Cardiac muscle cell (in vitro differentiated cells and primary cell): ENCODE results near the gene KRTAP1-3. TPM values are rescaled to one million over a fixed set of nuclear protein-coding genes. Genes with fewer than 3 reads are reported as not detected.
"Not testable (repeated sequence)": the region's sequence is repeated elsewhere in the genome, so short reads cannot be mapped to it uniquely, and the experiment has no call there.

Experiments
- DNase-seq, 2 donors: peaks; one replicate each; pipeline versions ENCODE4 v3.0.0 to v3.0.0-alpha.2; 2010 to 2017; ENCODE audit warnings: low read depth in 1 of 2, low spot score in 1 of 2
- H3K27ac ChIP-seq: fragments of 200-600 bp; sonication (generic); 2 replicates; pipeline ENCODE4 v1.5.1; 2016
- H3K27me3 ChIP-seq: fragments of 200-600 bp; sonication (generic); 2 replicates; pipeline ENCODE4 v1.6.0; 2016; ENCODE audit warnings: control low read depth
- H3K36me3 ChIP-seq: fragments of 200-600 bp; sonication (generic); 2 replicates; pipeline ENCODE4 v1.5.1; 2016; ENCODE audit warnings: control low read depth
- H3K4me1 ChIP-seq: fragments of 200-600 bp; sonication (generic); 2 replicates; pipeline ENCODE4 v1.8.1; 2017; ENCODE audit warnings: low read depth, mild to moderate bottlenecking, mixed run types
- H3K4me3 ChIP-seq: fragments of 200-600 bp; sonication (generic); 2 replicates; pipeline ENCODE4 v1.5.1; 2016; ENCODE audit warnings: mild to moderate bottlenecking
- H3K9me3 ChIP-seq: fragments of 200-600 bp; sonication (generic); 2 replicates; pipeline ENCODE4 v1.5.1; 2017; ENCODE audit warnings: low read depth, mild to moderate bottlenecking, control low read depth
- polyA plus RNA-seq: library from polyadenylated mRNA; unstranded; fragments of >200 nt; fragmentation: Nextera tagmentation; extraction: Ambion mirVana; gene quantifications from 2 replicates; pipeline ENCODE4 v1.2.1, GENCODE V29; 2016
- total RNA-seq: library from RNA; depleted of rRNA; stranded (reverse); fragments of >200 nt; gene quantifications from 2 replicates; pipeline ENCODE4 v1.2.3, GENCODE V29; 2016
- TF ChIP-seq, protein P1 (sequence below): IDR thresholded peaks from 2 replicates; pipeline ENCODE4 v1.5.1; 2012; ENCODE audit warnings: low read depth, mild to moderate bottlenecking, low read length

KRTAP1-3 gene, protein sequence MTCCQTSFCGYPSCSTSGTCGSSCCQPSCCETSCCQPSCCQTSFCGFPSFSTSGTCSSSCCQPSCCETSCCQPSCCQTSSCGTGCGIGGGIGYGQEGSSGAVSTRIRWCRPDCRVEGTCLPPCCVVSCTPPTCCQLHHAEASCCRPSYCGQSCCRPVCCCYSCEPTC
- not detected in 2 replicates for total RNA-seq
- polyA plus RNA-seq, result not detected in 2 replicates

DNA sequence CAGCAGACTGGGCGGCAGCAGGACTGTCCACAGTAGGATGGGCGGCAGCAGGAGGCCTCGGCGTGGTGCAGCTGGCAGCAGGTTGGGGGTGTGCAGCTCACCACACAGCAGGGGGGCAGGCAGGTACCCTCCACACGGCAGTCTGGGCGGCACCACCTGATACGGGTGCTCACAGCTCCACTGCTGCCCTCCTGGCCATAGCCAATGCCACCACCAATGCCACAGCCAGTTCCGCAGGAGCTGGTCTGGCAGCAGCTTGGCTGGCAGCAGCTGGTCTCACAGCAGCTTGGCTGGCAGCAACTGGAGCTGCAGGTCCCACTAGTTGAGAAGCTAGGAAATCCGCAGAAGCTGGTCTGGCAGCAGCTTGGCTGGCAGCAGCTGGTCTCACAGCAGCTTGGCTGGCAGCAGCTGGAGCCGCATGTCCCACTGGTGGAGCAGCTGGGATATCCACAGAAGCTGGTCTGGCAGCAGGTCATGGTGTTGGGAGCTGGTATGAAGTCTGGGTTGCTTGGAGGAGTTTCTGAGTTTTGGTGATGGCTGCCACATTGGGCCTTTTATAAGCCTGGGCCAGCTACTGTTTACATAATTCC, at the start of gene KRTAP1-3:
KRTAP1-3 (minus strand) TSS at position 529 of the 590 bp plus-strand sequence; CDS start at position 476, 53 bp downstream.
- H3K9me3 ChIP-seq, DNase-seq, H3K4me3 ChIP-seq, H3K27me3 ChIP-seq, H3K4me1 ChIP-seq, H3K36me3 ChIP-seq, H3K27ac ChIP-seq: not testable (repeated sequence)

DNA sequence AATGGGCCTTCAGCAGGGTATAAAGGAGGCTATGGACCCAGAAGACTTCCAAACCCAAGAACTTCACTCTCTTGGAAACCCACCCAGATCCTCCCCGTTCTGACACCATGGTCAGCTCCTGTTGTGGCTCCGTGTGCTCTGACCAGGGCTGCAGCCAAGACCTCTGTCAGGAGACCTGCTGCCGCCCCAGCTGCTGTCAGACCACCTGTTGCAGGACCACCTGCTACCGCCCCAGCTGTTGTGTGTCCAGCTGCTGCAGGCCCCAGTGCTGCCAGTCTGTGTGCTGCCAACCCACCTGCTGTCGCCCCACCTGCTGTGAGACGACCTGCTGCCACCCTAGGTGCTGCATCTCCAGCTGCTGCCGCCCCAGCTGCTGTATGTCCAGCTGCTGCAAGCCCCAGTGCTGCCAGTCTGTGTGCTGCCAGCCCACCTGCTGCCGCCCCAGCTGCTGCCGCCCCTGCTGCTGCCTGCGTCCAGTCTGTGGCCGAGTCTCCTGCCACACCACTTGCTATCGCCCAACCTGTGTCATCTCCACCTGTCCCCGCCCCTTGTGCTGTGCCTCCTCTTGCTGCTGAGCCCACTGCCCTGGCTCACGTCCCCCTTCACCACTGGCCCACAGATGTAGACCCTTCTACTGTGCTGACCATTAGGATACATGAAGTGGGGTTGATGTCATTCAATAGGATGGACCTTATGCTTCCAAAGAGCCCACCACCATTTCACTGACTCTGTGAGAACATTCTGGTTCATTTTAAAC, 49.6 kb upstream of the KRTAP1-3 start, which contains the start of gene KRTAP4-7:
KRTAP4-7 (plus strand) TSS at position 51 of the 757 bp plus-strand sequence; CDS start at position 108, 57 bp downstream.
- H3K9me3 ChIP-seq, H3K4me1 ChIP-seq, H3K36me3 ChIP-seq, H3K27me3 ChIP-seq, H3K27ac ChIP-seq, DNase-seq, H3K4me3 ChIP-seq: not testable (repeated sequence)

DNA sequence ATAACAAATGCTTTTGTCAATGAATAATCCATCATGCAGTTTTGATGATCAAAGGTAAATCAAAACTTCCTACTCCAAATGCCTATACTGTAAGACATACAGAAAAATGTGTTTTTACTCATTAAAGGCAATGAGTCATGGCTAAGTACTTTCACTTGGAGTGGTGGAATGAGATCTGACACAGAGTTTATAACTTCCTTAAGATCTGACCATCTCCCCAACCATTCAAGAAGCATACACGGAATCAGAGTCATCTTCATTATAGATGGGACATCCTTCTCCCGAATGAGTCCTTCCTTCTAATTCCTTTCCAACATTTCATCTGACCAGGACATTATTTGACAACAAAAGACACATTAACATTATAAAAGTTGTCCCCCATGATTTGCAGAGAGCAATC, 48.8 kb upstream of the KRTAP1-3 start:
- not testable (repeated sequence) for H3K4me3 ChIP-seq, DNase-seq, H3K27me3 ChIP-seq, H3K4me1 ChIP-seq, H3K9me3 ChIP-seq, H3K27ac ChIP-seq, H3K36me3 ChIP-seq

DNA sequence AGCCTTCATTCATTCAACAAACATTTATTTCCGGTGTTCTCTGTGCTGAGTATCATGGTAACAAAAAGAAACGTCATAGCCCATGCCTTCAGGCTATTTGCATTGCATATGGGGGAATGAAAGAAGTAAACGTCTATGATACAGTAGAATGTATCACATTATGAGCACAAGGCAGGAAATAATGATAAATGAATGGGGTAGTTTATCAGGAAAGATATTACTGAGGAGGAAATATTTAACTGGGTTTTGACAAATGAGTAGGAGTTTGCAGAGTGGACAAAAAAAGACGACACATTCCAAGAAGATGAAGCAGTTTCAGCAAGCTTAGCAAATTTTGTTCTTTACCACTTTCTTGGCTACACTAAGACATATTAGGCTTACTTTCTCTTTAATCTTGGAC, 48.0 kb upstream of the KRTAP1-3 start:
- Histone ChIP-seq H3K27me3 (no peaks in the 10 kb centered on the region), H3K4me3 (no peak overlapping the region), H3K9me3 (peaks cover 3% of the 10 kb centered on the region), H3K4me1 (no peaks in the 10 kb centered on the region), H3K36me3 (no peaks in the 10 kb centered on the region), H3K27ac (no peak overlapping the region)
- DNase-seq, result no peak
- TF ChIP-seq, protein P1, sequence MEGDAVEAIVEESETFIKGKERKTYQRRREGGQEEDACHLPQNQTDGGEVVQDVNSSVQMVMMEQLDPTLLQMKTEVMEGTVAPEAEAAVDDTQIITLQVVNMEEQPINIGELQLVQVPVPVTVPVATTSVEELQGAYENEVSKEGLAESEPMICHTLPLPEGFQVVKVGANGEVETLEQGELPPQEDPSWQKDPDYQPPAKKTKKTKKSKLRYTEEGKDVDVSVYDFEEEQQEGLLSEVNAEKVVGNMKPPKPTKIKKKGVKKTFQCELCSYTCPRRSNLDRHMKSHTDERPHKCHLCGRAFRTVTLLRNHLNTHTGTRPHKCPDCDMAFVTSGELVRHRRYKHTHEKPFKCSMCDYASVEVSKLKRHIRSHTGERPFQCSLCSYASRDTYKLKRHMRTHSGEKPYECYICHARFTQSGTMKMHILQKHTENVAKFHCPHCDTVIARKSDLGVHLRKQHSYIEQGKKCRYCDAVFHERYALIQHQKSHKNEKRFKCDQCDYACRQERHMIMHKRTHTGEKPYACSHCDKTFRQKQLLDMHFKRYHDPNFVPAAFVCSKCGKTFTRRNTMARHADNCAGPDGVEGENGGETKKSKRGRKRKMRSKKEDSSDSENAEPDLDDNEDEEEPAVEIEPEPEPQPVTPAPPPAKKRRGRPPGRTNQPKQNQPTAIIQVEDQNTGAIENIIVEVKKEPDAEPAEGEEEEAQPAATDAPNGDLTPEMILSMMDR, result no peak

DNA sequence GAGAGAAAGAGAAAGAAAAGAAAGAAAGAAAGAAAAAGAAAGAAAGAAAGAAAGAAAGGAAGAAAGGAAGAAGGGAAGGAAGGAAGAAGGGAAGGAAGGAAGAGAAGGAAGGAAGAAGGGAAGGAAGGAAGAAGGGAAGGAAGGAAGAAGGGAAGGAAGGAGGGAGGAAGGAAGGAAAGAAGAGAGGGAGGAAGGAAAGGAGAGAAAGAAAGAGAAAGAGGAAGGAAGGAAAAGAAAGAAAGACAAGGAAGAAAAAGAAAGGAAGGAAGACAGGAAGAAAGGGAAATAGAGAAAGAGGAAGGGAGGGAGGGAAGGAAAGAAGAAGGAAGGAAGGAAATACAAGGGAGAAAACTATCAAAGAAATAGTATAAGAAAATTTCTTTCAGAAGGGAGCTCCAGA, 42.1 kb upstream of the KRTAP1-3 start:
- no peak overlapping the region for H3K27ac ChIP-seq
- TF ChIP-seq, protein P1, result no peak
- H3K9me3 ChIP-seq, result peaks cover 3% of the 10 kb centered on the region
- no peaks in the 10 kb centered on the region for H3K4me1 ChIP-seq
- H3K4me3 ChIP-seq, result no peak overlapping the region
- H3K27me3 ChIP-seq, result peaks cover 3% of the 10 kb centered on the region
- DNase-seq, result no peak
- H3K36me3 ChIP-seq, result no peaks in the 10 kb centered on the region

DNA sequence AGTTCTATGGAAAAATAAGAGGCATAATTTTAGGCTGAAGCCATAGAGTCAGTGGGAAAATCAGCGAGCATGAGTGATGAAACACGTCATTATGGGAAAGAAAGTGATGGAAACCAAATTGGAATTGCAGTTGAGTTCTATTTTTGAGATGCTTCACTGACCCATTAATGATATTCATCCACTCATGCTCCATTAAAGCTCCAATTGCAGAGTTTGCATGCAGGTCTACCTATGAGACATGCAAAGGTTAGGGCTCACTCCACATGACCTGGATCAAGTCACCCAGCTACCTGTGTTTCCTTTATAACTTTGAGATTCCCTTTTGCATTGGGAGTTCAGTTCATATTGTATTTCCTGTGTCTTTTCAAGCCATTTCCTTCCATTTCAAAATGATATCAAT, 39.0 kb upstream of the KRTAP1-3 start:
- peaks cover 3% of the 10 kb centered on the region for H3K27me3 ChIP-seq
- no peak overlapping the region for H3K27ac ChIP-seq
- DNase-seq, result no peak
- H3K36me3 ChIP-seq, result no peaks in the 10 kb centered on the region
- no peaks in the 10 kb centered on the region for H3K4me1 ChIP-seq
- peaks cover 3% of the 10 kb centered on the region for H3K9me3 ChIP-seq
- no peak overlapping the region for H3K4me3 ChIP-seq
- TF ChIP-seq, protein P1, result no peak
